ENCODE data around the gene ALG8. TPM values are rescaled to one million over a fixed set of nuclear protein-coding genes. Genes with fewer than 3 reads are reported as not detected.

The ALG8 gene
- polyA plus RNA-seq, 1 of the 3 experiments (the other 2 are of a cell fraction): 42.0 TPM

DNA sequence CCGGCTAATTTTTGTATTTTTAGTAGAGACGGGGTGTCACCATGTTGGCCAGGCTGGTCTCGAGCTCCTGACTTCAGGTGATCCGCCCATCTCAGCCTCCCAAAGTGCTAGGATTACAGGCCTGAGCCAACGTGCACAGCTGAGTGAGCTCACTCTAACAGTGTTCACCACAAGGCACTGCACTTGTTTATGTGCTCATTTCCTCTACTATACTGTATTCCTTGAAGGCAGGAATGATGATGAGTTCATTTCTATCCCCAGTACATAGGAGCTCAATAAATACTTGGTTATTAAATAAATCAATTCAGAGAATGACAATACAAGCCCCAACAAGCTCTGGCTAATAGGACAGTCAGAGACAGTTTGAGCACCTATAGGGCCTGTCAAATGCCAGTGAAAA, 29.1 kb downstream of the ALG8 start (continued):
- TF ChIP-seq, protein P1, sequence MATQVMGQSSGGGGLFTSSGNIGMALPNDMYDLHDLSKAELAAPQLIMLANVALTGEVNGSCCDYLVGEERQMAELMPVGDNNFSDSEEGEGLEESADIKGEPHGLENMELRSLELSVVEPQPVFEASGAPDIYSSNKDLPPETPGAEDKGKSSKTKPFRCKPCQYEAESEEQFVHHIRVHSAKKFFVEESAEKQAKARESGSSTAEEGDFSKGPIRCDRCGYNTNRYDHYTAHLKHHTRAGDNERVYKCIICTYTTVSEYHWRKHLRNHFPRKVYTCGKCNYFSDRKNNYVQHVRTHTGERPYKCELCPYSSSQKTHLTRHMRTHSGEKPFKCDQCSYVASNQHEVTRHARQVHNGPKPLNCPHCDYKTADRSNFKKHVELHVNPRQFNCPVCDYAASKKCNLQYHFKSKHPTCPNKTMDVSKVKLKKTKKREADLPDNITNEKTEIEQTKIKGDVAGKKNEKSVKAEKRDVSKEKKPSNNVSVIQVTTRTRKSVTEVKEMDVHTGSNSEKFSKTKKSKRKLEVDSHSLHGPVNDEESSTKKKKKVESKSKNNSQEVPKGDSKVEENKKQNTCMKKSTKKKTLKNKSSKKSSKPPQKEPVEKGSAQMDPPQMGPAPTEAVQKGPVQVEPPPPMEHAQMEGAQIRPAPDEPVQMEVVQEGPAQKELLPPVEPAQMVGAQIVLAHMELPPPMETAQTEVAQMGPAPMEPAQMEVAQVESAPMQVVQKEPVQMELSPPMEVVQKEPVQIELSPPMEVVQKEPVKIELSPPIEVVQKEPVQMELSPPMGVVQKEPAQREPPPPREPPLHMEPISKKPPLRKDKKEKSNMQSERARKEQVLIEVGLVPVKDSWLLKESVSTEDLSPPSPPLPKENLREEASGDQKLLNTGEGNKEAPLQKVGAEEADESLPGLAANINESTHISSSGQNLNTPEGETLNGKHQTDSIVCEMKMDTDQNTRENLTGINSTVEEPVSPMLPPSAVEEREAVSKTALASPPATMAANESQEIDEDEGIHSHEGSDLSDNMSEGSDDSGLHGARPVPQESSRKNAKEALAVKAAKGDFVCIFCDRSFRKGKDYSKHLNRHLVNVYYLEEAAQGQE (IDR thresholded peaks at IDR 0.05; ENCODE audit: low read depth, low read length): no peak
- no peak for TF ChIP-seq GABPA (IDR thresholded peaks at IDR 0.05; ENCODE audit: low read depth)
- no peak for TF ChIP-seq GATA2 (CRISPR knock-in tag; IDR thresholded peaks at IDR 0.05)

DNA sequence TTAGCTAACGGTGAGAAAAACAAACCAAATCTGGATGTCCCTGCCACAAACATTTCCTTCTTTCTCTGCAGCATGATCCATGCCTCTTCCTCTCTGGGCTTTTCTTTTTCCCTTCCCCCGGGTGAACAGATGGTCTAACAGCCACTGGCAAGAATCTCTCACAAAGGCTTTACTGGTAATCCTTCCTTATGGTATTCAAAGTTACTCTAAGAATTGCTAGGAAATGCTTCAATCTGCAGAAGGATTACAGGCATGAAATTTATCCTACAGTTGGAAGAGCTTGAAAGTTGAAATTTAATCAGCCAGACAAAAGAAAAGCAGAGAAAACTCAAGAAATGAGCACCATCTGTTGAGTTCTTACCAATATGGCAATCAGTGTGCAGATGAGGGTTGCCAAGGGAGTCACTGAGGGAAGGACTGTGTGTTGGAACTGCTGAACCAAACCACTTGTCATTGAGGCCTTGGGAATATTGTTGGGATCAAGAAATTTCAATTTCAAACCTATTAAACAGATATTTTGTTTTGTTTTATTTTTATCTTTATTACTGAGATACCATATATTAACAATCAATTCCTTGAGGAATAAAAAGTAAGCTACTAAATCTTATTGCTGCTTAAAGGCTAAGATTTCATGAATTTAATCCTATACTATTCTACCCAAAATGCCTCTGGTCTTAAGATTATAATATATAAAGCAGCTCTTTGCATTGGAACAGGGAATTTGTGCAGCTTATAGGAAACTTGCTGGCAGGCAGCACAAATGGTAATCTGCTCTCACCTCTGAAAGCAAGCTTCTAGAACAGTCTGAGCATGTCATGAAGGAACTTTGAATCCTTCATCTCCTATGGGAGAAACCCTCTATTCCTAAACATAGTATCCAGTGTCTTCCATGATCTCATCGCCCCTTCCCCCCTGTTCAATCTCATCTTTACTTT, 30.1 kb downstream of the ALG8 start:
- Histone ChIP-seq H3K4me2 (no peak overlapping the region), H4K20me1 (ENCODE audit: insufficient read depth) (no peaks in the 10 kb centered on the region), H3K27me3 (ENCODE audit: insufficient read depth) (no peaks in the 10 kb centered on the region), H3K79me2 (ENCODE audit: insufficient read depth) (no peaks in the 10 kb centered on the region), H3K36me3 (replicated peaks in 1 of 2; ENCODE audit: control insufficient read depth in 1 of 2, insufficient read depth in 2 of 2, low read length in 1 of 2) (peaks cover 31 to 51% of the 10 kb centered on the region in 2 experiments), H3K9me2 (no peaks in the 10 kb centered on the region), H3K4me1 (ENCODE audit: control insufficient read depth in 1 of 2, insufficient read depth in 2 of 2, low read depth in 1 of 2, low read length in 1 of 2) (no peaks in the 10 kb centered on the region; a peak in 1 of 4 replicates), H3F3A (replicated peaks; ENCODE audit: insufficient read depth) (peaks cover 4% of the 10 kb centered on the region), H3K4me3 (ENCODE audit: low read depth in 2 of 2, low read length in 1 of 2) (no peak overlapping the region), H3K9me3 (no peaks in the 10 kb centered on the region), H3K9ac (no peak overlapping the region), H3K27ac (ENCODE audit: low read depth in 2 of 2, low read length in 1 of 2) (no peak overlapping the region), H2AFZ (ENCODE audit: low read depth) (no peak overlapping the region)
- ChIA-PET POLR2A (interaction anchor here (0.6 kb wide), 1 partner anchor 11 kb away, joined by 3 read pairs; no protein-coding TSS in a partner anchor), CTCF (interaction anchor here (1.6 kb wide), 1 partner anchor 455 kb away, joined by 3 read pairs; no protein-coding TSS in a partner anchor)
- DNase-seq: no peak
- 87% methylated on average over 3 of the region's 3 CpGs for WGBS (ENCODE audit: low lambda C conversion rate)
- TF ChIP-seq SMC3 (IDR thresholded peaks at IDR 0.05; ENCODE audit: low read depth, low read length) (no peak), ELF1 (IDR thresholded peaks at IDR 0.05) (no peak), EP300 (IDR thresholded peaks at IDR 0.05; ENCODE audit: borderline replicate concordance in 1 of 2, low read depth in 1 of 2, low read length in 1 of 2) (no peak), RCOR1 (IDR thresholded peaks at IDR 0.05; ENCODE audit: low read length) (no peak), CHD2 (IDR thresholded peaks at IDR 0.05; ENCODE audit: low read length, partially characterized antibody) (no peak), POLR2AphosphoS5 (IDR thresholded peaks at IDR 0.05; ENCODE audit: low read depth, low read length) (no peak), TAF1 (IDR thresholded peaks at IDR 0.05; ENCODE audit: borderline replicate concordance, low read depth, low read length) (no peak), FOXM1 (IDR thresholded peaks at IDR 0.05; ENCODE audit: low read depth) (no peak), RAD21 (IDR thresholded peaks at IDR 0.05; ENCODE audit: low read length) (no peak)
- TF ChIP-seq, protein P2, sequence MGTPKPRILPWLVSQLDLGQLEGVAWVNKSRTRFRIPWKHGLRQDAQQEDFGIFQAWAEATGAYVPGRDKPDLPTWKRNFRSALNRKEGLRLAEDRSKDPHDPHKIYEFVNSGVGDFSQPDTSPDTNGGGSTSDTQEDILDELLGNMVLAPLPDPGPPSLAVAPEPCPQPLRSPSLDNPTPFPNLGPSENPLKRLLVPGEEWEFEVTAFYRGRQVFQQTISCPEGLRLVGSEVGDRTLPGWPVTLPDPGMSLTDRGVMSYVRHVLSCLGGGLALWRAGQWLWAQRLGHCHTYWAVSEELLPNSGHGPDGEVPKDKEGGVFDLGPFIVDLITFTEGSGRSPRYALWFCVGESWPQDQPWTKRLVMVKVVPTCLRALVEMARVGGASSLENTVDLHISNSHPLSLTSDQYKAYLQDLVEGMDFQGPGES (IDR thresholded peaks at IDR 0.05; ENCODE audit: low read depth, low read length): no peak
- TF ChIP-seq, protein P3, sequence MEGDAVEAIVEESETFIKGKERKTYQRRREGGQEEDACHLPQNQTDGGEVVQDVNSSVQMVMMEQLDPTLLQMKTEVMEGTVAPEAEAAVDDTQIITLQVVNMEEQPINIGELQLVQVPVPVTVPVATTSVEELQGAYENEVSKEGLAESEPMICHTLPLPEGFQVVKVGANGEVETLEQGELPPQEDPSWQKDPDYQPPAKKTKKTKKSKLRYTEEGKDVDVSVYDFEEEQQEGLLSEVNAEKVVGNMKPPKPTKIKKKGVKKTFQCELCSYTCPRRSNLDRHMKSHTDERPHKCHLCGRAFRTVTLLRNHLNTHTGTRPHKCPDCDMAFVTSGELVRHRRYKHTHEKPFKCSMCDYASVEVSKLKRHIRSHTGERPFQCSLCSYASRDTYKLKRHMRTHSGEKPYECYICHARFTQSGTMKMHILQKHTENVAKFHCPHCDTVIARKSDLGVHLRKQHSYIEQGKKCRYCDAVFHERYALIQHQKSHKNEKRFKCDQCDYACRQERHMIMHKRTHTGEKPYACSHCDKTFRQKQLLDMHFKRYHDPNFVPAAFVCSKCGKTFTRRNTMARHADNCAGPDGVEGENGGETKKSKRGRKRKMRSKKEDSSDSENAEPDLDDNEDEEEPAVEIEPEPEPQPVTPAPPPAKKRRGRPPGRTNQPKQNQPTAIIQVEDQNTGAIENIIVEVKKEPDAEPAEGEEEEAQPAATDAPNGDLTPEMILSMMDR (IDR thresholded peaks at IDR 0.05): no peak
- TF ChIP-seq, protein P4, sequence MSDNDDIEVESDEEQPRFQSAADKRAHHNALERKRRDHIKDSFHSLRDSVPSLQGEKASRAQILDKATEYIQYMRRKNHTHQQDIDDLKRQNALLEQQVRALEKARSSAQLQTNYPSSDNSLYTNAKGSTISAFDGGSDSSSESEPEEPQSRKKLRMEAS (IDR thresholded peaks at IDR 0.05; ENCODE audit: low read depth): no peak
- TF ChIP-seq, protein P5, sequence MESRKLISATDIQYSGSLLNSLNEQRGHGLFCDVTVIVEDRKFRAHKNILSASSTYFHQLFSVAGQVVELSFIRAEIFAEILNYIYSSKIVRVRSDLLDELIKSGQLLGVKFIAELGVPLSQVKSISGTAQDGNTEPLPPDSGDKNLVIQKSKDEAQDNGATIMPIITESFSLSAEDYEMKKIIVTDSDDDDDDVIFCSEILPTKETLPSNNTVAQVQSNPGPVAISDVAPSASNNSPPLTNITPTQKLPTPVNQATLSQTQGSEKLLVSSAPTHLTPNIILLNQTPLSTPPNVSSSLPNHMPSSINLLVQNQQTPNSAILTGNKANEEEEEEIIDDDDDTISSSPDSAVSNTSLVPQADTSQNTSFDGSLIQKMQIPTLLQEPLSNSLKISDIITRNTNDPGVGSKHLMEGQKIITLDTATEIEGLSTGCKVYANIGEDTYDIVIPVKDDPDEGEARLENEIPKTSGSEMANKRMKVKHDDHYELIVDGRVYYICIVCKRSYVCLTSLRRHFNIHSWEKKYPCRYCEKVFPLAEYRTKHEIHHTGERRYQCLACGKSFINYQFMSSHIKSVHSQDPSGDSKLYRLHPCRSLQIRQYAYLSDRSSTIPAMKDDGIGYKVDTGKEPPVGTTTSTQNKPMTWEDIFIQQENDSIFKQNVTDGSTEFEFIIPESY (IDR thresholded peaks at IDR 0.05; ENCODE audit: borderline replicate concordance, low read depth): no peak
- TF ChIP-seq, protein P1 (IDR thresholded peaks at IDR 0.05; ENCODE audit: low read depth, low read length): no peak
